HG03175 (cell line): ENCODE results near the gene SLIT2.

ENCODE experiments used
- ATAC-seq: cut with Tn5 transposase; IDR thresholded peaks from one replicate; pipeline ENCODE4 v1.9.1; 2021; ENCODE audit warnings: mild to moderate bottlenecking, moderate library complexity; ENCODE audit not compliant: unreplicated experiment

SLIT2 gene, protein sequence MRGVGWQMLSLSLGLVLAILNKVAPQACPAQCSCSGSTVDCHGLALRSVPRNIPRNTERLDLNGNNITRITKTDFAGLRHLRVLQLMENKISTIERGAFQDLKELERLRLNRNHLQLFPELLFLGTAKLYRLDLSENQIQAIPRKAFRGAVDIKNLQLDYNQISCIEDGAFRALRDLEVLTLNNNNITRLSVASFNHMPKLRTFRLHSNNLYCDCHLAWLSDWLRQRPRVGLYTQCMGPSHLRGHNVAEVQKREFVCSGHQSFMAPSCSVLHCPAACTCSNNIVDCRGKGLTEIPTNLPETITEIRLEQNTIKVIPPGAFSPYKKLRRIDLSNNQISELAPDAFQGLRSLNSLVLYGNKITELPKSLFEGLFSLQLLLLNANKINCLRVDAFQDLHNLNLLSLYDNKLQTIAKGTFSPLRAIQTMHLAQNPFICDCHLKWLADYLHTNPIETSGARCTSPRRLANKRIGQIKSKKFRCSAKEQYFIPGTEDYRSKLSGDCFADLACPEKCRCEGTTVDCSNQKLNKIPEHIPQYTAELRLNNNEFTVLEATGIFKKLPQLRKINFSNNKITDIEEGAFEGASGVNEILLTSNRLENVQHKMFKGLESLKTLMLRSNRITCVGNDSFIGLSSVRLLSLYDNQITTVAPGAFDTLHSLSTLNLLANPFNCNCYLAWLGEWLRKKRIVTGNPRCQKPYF (N-terminal part only)

DNA sequence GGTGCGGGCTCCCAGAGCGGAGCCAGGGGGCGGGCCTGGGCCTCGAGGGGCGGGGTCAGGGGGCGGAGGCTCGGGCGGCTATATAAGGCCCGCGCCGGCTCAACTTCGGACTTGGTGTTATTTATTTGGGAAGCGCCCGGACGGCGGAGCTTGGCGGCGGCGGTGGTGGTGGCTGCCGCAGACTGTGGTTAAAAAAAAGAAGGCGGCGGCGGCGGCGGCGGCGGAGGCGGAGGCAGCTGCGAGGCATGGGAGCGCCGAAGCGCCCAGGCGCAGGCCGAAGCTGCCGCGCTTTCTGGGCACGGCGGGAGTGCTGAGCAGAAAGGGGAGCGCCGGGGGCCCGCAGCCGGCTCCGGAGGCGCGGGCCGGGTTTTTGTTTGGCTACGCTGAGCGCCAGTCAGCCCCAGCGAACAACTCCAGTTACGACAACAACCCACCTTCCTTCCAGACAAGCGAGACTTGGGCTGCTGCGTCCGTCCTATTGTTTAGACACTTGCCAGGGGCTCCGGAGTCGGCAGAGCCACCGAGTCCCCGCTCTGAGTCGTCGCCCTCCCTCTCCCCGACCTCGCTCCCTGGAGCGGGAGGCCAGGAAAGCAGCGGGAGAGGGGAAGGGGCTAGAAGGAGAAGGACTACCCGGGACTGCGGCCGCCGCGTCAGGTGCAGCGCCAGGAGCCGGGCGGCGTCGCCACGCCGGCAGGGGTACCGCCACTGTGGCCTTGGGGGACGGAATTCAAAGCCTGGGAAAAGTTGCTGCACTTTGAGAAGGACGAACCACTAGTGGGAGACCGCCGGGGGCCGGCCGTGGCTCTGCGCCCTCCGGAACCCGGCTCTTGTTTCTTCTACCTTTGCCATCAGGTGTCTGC is at the start of gene SLIT2:
TSS of gene SLIT2 (plus strand) at position 110 of the 860 bp plus-strand sequence. CDS start 1,911 bp downstream, outside the sequence.
- peak; percentile 70 for ATAC-seq

DNA sequence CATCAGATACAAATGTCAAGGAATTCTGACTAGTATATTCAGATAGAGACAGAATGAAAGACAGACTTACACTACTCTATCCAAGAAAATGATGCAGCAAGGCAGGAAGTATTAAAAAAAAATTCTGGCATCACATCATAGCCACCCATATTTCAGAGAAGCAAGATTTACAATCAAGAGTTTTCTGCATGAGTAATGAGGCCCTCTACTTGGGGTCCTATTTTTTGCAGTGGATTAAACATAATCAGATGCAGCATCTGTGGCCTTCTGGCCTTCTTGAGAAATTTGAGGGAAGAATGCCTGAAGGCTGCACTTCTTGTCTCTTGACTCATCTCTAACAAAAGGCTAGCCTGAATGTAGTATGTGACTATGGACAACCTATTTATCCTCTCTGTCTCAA is 48.2 kb upstream of the SLIT2 start:
- ATAC-seq = no peak

DNA sequence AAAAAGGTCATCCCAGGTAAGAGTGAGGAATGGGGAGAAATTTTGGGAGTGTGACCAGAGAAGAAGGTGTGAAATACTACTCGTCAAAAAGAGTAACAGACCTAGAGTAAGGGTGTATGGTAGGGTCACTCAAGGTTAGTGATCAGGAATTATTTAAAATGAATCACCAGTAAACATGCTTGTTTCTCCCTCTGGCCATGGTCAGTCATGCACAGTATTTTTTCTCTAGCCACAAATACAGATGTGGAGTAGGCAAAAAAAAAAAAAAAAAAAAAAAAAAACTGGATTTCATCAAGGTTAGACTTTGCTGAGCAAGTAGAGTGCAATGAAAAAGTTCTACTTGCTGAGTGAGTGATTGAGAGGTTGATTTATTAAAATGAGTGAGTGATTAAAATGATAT is 34.2 kb upstream of the SLIT2 start:
- ATAC-seq = no peak

DNA sequence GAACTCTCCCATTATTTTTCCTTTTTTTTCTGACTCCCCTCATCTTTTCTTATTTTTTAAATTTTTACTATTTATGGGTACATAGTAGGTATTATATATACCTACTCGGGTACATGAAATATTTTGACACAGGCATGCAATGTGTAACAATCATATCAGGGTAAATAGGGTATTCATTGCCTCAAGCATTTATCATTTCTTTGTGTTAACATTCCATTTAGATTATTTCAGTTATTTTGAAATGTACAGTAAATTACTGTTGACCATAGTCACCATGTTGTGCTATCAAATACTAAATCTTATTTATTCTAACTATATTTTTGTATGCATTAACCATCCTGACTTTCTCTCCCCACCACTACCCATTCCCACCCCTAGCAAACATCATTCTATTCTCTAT is 33.8 kb upstream of the SLIT2 start:
- ATAC-seq = no peak

DNA sequence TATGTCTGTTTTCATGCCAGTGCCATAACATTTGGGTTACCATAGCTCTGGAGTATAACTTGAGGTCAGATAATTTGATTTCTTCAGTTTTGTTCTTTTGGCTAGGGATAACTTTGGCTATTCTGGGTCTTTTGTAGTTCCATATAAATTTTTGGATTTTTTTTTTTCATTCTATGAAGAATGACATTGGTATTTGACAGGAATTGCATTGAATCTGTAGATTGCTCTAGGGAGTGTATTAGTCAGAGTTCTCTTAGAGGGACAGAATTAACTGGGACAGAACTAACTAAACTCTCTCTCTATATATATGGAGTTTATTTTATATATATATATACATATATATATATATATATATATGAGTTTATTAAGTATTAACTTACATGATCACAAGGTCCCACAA is 32.2 kb upstream of the SLIT2 start:
- no peak for ATAC-seq

DNA sequence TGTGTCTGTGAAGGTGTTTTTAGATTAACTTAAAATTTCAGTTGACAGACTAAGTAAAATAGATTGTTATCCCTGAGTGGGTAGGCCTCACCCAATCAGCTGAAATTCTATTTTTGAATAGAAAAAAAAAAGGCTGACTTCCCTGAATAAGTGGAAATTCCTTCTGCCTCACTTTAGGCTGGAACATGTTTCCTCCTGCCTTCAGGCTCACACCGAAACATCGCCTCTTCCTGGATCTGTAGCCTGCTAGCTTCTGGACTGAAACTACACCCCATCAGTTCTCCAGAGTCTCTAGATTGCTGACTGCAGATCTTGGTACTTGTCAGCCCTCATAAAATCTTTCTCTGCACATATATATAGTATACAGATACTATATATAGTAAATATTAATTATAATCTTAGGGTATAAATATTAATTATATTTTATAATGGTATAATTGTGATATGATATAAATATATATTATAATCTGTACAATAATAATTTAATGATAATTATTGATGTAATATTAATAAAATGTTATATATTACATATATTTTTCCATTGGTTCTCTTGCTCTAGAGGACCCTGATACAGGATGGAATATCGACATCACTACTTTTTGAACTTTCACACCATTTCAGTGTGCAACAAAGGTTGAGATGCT is 13.7 kb upstream of the SLIT2 start:
- no peak for ATAC-seq

DNA sequence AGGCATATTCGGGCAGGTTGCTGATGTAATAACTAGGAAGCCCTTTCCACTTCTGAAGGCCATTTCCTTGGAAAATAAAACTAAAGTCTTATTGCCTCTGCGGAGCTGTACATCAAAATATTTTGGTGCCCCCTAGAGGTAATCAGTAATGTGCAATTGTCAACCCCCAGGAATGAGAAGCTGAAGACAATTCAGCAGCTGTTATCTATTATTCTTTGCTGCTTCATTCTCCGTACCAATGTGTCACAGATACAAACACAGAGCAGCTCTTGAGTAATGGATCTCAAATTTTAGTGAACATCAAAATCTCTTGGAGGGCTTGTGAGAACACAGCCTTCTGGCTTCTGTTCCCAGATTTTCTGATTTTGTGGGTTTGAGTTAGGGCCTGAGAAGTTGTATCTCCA is 3.5 kb upstream of the SLIT2 start:
- no peak for ATAC-seq

DNA sequence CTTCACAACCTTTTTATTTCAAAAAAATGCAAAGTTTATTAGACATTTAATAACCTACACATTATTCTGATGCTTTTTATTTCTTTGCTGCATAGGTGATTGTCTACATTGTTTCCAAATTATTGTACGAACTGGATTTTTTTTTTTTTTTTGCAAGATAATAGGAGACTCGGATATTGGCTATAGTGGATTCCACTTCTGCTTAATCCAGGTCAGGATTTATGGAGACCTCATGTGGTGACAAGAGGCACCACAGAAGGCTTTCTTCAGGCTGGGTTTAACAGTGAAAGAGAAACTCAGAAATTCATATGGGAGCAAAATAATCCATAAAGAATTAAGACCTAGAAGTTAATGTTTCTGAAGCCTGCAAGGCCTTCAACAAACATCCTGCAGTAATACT is 2.4 kb upstream of the SLIT2 start:
- ATAC-seq = no peak

DNA sequence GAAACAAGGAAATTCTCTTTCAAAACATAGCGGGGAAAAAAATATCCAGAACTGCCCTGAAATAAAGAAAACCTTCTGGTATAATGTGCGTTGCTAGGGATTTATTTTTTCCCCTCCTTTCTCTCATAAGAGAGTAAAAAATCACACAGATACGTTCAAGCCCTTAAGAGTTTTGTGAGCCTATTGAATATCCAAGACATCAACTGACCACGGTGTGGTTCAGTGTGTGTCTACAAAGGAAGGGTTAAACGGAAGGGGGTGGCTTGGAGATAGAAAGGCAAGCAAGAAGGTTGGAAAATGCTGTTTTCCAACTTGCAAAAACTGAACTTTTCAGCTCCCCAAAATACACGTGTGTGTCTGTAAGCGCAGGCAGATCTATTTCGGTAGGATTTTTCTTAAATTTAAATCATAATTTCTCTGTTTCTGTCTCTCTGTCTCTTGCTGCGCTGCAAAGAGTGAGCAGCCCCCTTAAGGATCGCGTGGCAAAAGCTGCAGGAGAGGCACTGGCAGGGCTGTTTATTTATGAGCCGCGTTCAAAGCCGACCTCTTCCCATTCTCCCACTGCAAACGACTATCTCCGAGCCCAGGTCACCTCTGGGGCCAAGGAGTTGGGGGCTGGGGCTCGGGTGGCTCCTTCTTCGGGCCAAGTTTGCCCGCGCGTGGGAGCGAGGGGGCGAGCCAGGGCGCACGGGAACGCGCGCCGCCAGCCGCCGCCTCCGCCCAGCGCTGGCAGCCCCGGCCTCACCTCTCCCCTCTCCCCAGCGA is 492 bp upstream of the SLIT2 start:
- ATAC-seq = peak; percentile 5

DNA sequence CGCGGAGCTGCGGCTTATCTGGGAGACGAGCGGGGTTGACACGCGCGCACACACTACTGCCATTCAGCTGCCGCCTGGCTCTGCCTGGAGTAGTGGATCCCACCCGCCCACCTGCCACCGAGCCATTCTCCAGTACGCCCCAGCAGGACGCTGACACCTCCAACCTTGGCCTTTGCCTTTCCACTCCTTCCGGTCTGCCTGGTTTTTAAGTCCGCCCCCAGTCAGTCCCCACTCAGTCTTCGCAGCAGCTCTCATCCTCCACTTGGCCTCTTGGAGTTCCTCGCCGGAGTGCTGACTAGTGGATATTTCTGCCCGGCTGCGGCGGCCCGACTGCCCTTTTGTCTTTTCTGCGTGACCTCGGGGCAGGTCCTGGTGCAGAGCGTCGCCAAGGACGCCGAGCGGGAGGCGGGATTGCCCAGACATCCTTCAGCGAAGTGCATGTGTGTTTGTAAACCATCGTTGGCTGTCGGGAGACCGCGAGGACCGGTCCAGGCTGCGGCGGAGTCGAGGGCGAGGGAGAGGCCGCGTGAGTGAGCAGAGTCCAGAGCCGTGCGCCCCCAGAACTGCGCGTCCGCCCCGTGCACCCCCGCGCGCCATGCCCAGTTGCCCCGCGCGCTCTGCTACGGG is 1.1 kb downstream of the SLIT2 start:
- no peak for ATAC-seq

DNA sequence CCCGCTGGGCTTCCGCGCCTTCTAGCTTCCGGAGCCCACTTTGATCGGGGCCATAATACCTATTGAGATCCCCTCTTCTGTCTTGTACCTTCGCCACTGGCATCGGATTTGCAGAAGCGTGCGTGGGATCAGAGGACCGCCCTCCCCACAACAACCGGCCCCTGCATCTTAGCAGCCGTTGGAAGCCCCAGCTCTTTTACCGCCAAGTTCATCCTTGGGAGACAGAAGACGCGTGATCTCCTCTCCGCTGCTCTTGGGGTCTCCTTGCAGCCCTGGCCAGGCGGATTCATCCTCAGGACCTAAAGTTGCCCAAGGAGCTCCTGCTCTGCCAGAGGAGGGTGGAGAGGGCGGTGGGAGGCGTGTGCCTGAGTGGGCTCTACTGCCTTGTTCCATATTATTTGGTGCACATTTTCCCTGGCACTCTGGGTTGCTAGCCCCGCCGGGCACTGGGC is 1.6 kb downstream of the SLIT2 start:
- no peak for ATAC-seq

DNA sequence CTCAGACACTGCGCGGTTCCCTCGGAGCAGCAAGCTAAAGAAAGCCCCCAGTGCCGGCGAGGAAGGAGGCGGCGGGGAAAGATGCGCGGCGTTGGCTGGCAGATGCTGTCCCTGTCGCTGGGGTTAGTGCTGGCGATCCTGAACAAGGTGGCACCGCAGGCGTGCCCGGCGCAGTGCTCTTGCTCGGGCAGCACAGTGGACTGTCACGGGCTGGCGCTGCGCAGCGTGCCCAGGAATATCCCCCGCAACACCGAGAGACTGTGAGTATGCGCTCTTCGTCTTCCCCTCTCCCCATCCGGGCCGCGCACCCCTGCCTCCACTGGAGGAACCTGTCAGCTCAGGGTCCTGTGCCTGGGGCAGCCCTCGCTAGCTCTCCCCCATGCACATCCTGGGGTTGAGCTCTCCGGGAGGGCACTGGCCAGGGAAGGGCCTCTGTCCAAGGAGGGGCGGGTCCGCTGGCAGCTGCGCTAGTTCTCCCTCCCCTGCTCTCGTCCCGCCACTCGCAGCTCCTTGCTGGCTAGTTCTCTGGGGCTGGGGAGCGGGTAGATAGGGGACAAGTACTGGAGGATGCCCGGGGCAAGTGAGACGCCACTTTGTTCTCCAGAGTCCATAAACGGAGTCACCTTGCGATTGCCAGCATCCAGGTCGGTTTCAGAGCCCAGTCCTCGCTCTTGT is 2.2 kb downstream of the SLIT2 start:
- ATAC-seq = no peak

DNA sequence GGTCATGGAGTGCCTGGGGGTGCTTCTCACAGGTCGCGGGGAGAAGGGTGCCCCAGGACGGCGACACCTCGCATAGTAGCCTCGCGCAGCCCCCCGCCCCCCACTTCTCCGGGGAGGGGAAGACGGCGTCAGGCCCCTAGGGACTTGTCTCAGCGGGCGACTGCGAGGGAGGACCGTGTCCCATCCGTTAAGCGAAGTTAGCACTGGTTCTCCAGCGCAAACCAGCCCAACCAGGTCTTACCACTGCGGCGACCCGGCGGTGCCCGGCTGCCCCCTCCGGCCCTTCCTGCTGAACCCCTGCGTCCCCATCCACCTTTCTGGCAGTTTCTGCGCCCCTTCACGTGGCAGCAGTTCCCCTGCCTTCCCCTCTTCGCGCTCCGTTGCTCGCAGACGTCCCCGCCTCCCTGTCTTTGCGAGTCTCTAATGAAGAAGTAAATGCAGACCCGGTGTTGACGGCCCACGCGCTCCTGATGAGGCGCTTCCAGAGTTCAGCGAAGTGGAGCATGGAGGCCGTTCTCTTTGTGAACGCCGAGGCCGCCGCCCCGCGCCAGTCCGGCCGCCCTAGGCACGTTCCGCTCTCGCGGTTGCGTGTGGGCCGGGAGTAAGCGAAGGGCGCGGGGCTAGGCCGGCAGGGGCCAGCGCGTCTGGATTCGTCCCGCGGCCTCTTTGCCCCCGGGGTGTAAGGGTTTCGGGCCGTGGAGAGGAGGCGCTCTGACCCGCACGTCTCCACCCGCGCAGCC is 3.0 kb downstream of the SLIT2 start:
- ATAC-seq = no peak

DNA sequence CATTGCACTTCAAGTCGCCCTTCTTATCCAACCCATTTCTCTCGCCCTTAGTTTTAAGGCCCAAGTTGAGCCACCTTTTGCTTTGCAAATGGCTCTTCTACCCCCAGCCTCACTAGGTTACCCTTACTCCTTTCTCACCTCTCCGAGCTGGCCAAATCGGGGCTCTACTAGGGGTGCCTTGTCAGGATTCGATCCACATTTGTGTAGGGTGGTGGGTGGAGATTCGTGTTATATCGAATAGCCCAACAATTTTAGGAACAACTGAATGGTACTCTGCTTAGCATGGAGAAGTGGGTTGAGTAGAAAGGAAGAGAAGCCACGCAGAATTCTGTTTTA is 3.5 kb downstream of the SLIT2 start:
- ATAC-seq = no peak

DNA sequence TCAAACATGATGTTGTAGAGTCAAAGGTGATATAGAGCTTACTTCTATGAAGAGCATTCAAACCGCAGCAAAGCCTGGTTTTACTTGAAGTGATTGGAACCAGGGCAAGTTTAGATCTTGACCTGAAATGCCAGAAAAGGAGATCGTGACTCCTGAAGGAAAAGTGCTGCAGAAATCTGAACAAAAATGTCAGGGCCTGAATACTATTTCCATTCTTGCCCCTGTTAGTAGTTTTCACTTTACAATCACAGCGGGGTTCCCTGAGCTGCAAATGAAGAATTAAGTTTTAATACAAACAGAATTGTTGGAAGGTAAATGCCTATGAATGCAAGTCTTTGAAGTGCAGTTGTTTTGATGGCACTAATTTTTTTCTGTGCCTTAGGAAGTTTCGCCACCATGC is 4.1 kb downstream of the SLIT2 start:
- ATAC-seq = no peak

DNA sequence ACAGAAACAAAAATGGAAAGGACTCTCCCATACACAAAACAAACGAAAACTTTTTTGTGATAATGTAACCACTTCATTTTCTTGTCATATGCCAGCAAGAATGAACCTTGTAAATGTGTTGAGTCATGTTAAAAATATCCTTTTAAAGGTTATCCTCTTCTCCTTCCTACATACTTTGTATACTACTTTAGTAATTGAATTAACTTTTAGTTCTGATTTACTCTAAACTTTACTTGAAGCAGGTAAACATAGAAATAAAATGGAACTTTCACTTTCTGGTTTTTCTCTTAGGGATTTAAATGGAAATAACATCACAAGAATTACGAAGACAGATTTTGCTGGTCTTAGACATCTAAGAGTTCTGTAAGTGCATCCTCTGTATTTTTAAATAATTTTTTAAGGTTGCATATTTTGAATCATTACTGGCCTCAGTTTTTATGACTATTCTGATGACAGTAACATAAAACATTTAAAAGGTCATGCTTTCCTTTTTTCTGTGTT is 4.7 kb downstream of the SLIT2 start:
- no peak for ATAC-seq

DNA sequence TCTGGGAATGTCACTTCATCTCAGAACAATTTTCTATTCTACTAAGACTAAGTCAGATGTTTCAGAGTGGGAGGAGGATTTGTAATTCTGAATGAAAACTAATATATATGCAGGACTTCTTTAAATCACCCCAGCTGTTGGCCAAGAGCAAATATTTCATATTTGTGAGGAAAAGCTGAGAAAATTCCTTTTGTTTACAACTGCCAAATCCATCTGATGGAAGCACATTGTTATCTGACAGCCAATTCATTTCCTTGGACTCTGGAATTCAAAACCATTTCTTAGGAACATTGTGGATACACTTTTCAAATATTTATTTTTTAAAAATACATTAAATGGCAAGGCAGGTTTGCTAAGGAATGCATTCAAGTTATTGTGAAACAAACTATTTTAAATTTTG is 8.0 kb downstream of the SLIT2 start:
- ATAC-seq = no peak

DNA sequence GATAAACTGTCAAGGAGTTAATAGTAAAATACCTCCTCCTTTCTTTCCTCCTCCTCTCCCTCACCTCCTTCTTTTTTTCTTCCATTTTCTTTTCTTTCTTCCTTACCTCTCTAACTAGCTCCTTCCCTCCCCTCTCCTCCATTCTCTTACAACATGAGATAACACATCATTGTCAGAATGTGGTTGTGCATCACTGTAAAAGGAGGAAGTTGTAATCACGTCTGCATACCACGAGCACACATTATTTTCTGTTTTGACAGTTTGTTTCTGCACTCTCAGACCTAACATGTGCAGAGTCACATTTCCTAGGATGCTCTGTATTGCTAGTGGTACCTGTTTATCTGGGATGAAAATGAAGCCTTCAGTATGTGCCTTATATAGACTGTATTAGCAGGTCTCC is 9.1 kb downstream of the SLIT2 start:
- no peak for ATAC-seq
